NCI-H2107 treated with DMSO at 0.1 percent for 48 hours (cell line): ENCODE results near the gene CCDC57.

Experiments used
- DNase-seq: peaks from one replicate; lab custom pipeline; 2025; ENCODE audit not compliant: unreplicated experiment; lab: John Stamatoyannopoulos, UW

CCDC57 gene

GRCh38 chr17:82096709-82097183 lies 115.9 kb downstream of the CCDC57 start:
- no peak for DNase-seq

GRCh38 chr17:82095777-82096708 lies 116.6 kb downstream of the CCDC57 start:
- DNase-seq, result no peak

GRCh38 chr17:82094931-82095776 lies 117.5 kb downstream of the CCDC57 start:
- no peak for DNase-seq

- DNase-seq, result no peak
Observed at GRCh38 chr17:82092995-82093751, 119.5 kb downstream of the CCDC57 start.

GRCh38 chr17:82092628-82092994 lies 120.0 kb downstream of the CCDC57 start:
- no peak for DNase-seq

GRCh38 chr17:82092094-82092586 lies 120.5 kb downstream of the CCDC57 start:
- no peak for DNase-seq

GRCh38 chr17:82091264-82092066 lies 121.2 kb downstream of the CCDC57 start:
- no peak for DNase-seq

- no peak for DNase-seq
Observed at GRCh38 chr17:82090549-82091263, 121.9 kb downstream of the CCDC57 start.

- DNase-seq, result no peak
Observed at GRCh38 chr17:82089723-82090548, 122.7 kb downstream of the CCDC57 start.

- no peak for DNase-seq
Observed at GRCh38 chr17:82088838-82089722, 123.6 kb downstream of the CCDC57 start.

GRCh38 chr17:82087961-82088837 lies 124.4 kb downstream of the CCDC57 start:
- DNase-seq, result no peak

GRCh38 chr17:82086941-82087906 lies 125.4 kb downstream of the CCDC57 start:
- no peak for DNase-seq

- DNase-seq, result no peak
Observed at GRCh38 chr17:82085931-82086764, 126.5 kb downstream of the CCDC57 start.

GRCh38 chr17:82085031-82085861 lies 127.4 kb downstream of the CCDC57 start:
- DNase-seq, result no peak
